Esophagus squamous epithelium (tissue), 4 donors: ENCODE data around the gene CAPN11.

Experiments
- CTCF ChIP-seq, 6 experiments: fragments of 450-650 bp in 4 of 6; fragments of 200-600 bp in 2 of 6; sonication (generic) in 2 of 6; IDR thresholded peaks; one replicate each; pipeline ENCODE4 v1.5.1; 2016 to 2019; ENCODE audit warnings: antibody characterized with exemption in 6 of 6, mild to moderate bottlenecking in 4 of 6, moderate library complexity in 4 of 6
- POLR2A ChIP-seq, 4 donors: fragments of 450-650 bp; IDR thresholded peaks; one replicate each; pipeline ENCODE4 v1.6.1; 2017; ENCODE audit warnings: antibody characterized with exemption in 4 of 4, mild to moderate bottlenecking in 4 of 4, moderate library complexity in 3 of 4

DNA sequence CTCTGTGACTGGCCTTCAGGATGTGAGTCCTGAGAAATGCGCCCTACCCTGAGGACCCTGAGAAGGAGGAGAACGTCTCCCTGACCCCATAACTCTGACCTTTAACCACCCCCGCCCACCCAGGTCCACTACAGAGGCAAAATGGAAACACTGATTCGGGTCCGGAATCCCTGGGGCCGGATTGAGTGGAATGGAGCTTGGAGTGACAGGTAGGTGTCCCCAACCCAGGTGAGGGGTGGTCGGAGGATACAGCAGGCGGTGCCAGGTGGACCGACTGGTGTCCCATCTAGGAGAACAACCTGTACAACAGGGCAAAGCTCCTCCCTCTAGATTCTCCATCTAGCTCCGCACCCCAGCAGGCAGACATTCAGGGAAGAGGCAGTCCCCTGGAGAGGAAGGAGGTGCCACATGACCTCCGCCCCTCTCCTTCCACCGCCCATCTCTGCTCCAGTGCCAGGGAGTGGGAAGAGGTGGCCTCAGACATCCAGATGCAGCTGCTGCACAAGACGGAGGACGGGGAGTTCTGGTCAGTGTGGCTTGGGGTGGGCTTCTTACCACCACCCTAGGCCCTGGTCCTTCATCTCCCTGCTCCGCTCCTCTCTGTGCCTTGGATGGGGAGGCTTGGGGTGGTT is 17.6 kb downstream of the CAPN11 start:
- no peak for TF ChIP-seq CTCF (IDR thresholded peaks at IDR 0.05)
- no peak for TF ChIP-seq POLR2A (IDR thresholded peaks at IDR 0.05)
